Measurements from ENCODE around the gene FOXO6.

GRCh38 chr1:41389009-41389408 is 27.8 kb downstream of the FOXO6 start:
- TF ChIP-seq ZNF12 (CRISPR knock-in tag; IDR thresholded peaks at IDR 0.05) (no peak), CTCF (CRISPR knock-in tag; IDR thresholded peaks at IDR 0.05) (no peak), GTF2F1 (IDR thresholded peaks at IDR 0.05; ENCODE audit: low read length) (no peak), MIER2 (CRISPR knock-in tag; IDR thresholded peaks at IDR 0.05) (no peak), POLR2AphosphoS5 (IDR thresholded peaks at IDR 0.05; ENCODE audit: low read depth, low read length) (no peak), POLR2A (IDR thresholded peaks at IDR 0.05; ENCODE audit: insufficient read depth in 1 of 2, low read depth in 2 of 2, low read length in 2 of 2) (no peak), EED (CRISPR knock-in tag; IDR thresholded peaks at IDR 0.05) (no peak), TFDP2 (CRISPR knock-in tag; IDR thresholded peaks at IDR 0.05) (no peak), MYNN (CRISPR knock-in tag; IDR thresholded peaks at IDR 0.05; ENCODE audit: low read depth) (no peak), ZNF124 (CRISPR knock-in tag; IDR thresholded peaks at IDR 0.05) (no peak), FOXM1 (CRISPR knock-in tag; IDR thresholded peaks at IDR 0.05) (no peak), CBX1 (IDR thresholded peaks at IDR 0.05; ENCODE audit: low read depth) (no peak)
- TF ChIP-seq, protein P1, sequence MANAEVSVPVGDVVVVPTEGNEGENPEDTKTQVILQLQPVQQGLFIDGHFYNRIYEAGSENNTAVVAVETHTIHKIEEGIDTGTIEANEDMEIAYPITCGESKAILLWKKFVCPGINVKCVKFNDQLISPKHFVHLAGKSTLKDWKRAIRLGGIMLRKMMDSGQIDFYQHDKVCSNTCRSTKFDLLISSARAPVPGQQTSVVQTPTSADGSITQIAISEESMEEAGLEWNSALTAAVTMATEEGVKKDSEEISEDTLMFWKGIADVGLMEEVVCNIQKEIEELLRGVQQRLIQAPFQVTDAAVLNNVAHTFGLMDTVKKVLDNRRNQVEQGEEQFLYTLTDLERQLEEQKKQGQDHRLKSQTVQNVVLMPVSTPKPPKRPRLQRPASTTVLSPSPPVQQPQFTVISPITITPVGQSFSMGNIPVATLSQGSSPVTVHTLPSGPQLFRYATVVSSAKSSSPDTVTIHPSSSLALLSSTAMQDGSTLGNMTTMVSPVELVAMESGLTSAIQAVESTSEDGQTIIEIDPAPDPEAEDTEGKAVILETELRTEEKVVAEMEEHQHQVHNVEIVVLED (CRISPR knock-in tag; IDR thresholded peaks at IDR 0.05; ENCODE audit: borderline replicate concordance) = no peak

Measured in HepG2 (cell line).